ENCODE measurements around the gene VEGFA. TPM values are rescaled to one million over a fixed set of nuclear protein-coding genes. Genes with fewer than 3 reads are reported as not detected.

VEGFA gene
- total RNA-seq, 1 donor from 2014 or later: 137 TPM

DNA sequence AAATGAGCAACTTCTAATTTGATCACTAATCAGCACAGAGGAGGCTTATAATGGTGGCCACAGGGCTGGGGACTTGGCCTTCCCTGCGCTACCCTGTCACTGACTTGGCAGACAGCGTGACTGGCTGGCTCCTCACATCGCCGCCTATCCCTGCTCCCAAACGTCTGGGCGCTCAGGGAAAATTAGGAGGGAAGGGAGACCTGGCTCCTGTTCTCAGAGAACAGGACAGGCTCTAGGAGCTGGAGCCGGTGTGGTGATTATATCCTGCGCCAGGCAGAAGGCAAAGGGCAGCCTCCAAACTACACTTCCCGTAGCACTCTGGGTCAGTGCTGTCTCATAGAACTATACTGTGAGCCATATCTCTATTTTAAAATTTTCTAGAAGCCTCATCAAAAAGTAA lies 53.4 kb downstream of the VEGFA start:
- Mint-ChIP-seq H3K36me3 (ENCODE audit: low read depth) (no peaks in the 10 kb centered on the region), H3K27ac (ENCODE audit: unreplicated experiment) (no peak overlapping the region), H3K4me1 (ENCODE audit: low read depth) (no peaks in the 10 kb centered on the region), H3K9me3 (ENCODE audit: low read depth) (no peaks in the 10 kb centered on the region), H3K4me3 (ENCODE audit: unreplicated experiment) (no peak overlapping the region), H3K27me3 (ENCODE audit: low read depth) (peaks cover 22% of the 10 kb centered on the region)
- DNase-seq (ENCODE audit: low spot score): no peak
- TF ChIP-seq, protein P1, sequence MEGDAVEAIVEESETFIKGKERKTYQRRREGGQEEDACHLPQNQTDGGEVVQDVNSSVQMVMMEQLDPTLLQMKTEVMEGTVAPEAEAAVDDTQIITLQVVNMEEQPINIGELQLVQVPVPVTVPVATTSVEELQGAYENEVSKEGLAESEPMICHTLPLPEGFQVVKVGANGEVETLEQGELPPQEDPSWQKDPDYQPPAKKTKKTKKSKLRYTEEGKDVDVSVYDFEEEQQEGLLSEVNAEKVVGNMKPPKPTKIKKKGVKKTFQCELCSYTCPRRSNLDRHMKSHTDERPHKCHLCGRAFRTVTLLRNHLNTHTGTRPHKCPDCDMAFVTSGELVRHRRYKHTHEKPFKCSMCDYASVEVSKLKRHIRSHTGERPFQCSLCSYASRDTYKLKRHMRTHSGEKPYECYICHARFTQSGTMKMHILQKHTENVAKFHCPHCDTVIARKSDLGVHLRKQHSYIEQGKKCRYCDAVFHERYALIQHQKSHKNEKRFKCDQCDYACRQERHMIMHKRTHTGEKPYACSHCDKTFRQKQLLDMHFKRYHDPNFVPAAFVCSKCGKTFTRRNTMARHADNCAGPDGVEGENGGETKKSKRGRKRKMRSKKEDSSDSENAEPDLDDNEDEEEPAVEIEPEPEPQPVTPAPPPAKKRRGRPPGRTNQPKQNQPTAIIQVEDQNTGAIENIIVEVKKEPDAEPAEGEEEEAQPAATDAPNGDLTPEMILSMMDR (IDR thresholded peaks at IDR 0.05): no peak

- H3K4me3 Mint-ChIP-seq (ENCODE audit: unreplicated experiment): no peak overlapping the region
- no peaks in the 10 kb centered on the region for H3K9me3 Mint-ChIP-seq (ENCODE audit: low read depth)
- no peaks in the 10 kb centered on the region for H3K36me3 Mint-ChIP-seq (ENCODE audit: low read depth)
- no peaks in the 10 kb centered on the region for H3K4me1 Mint-ChIP-seq (ENCODE audit: low read depth)
- no peak overlapping the region for H3K27ac Mint-ChIP-seq (ENCODE audit: unreplicated experiment)
- TF ChIP-seq, protein P1 (IDR thresholded peaks at IDR 0.05): no peak
- peaks cover 22% of the 10 kb centered on the region for H3K27me3 Mint-ChIP-seq (ENCODE audit: low read depth)
- DNase-seq (ENCODE audit: low spot score): no peak
These were observed 54.1 kb downstream of the VEGFA start for GRCh38 chr6:43823879-43824702.

DNA sequence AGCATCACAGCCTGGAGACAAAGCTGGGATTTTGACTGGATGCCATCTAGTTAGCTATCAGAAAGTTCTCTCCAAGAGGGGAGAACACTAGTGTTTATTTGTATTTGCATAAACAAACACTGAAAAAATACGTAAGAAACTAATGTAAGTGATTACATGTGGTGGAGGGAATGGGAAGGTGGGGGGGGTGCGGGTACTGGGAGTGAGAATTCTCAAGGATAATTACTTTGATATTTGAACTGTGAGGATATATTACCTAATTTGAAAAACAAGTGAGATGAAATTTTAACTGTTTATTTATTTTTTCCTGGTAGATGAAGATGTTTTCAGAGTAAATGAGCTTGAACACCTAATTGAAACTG lies 54.7 kb downstream of the VEGFA start:
- TF ChIP-seq, protein P1 (IDR thresholded peaks at IDR 0.05): no peak
- Mint-ChIP-seq H3K4me3 (ENCODE audit: unreplicated experiment) (no peak overlapping the region), H3K27me3 (ENCODE audit: low read depth) (peaks cover 22% of the 10 kb centered on the region), H3K27ac (ENCODE audit: unreplicated experiment) (no peak overlapping the region), H3K36me3 (ENCODE audit: low read depth) (no peaks in the 10 kb centered on the region), H3K9me3 (ENCODE audit: low read depth) (no peaks in the 10 kb centered on the region), H3K4me1 (ENCODE audit: low read depth) (no peaks in the 10 kb centered on the region)
- no peak for DNase-seq (ENCODE audit: low spot score)

GRCh38 chr6:43825187-43826115 lies 55.4 kb downstream of the VEGFA start:
- no peaks in the 10 kb centered on the region for H3K4me1 Mint-ChIP-seq (ENCODE audit: low read depth)
- no peaks in the 10 kb centered on the region for H3K9me3 Mint-ChIP-seq (ENCODE audit: low read depth)
- no peaks in the 10 kb centered on the region for H3K36me3 Mint-ChIP-seq (ENCODE audit: low read depth)
- H3K27me3 Mint-ChIP-seq (ENCODE audit: low read depth): peaks cover 22% of the 10 kb centered on the region
- TF ChIP-seq, protein P1 (IDR thresholded peaks at IDR 0.05): no peak
- H3K27ac Mint-ChIP-seq (ENCODE audit: unreplicated experiment): no peak overlapping the region
- no peak overlapping the region for H3K4me3 Mint-ChIP-seq (ENCODE audit: unreplicated experiment)
- DNase-seq (ENCODE audit: low spot score): no peak

DNA sequence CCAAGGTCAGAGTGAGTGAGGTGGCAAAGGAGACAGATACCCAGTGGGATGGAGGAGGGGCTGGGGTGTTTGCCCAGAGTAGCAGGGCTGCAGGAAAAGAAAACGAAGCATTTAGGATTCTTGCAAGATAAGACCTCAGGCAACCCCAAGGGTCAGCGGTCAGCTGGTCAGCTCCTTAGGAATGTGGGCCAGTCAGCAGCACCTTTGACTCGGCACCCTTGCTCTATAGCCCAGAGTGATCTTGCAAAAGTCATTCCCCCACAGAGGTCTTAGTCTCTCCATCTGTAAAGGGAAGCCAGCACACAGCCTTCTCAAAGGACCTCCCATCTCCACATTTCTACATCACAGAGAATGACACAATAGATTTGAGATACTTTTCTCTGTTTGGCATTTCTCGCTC lies 56.7 kb downstream of the VEGFA start:
- no peak overlapping the region for H3K27ac Mint-ChIP-seq (ENCODE audit: unreplicated experiment)
- no peaks in the 10 kb centered on the region for H3K4me1 Mint-ChIP-seq (ENCODE audit: low read depth)
- no peak for DNase-seq (ENCODE audit: low spot score)
- no peak overlapping the region for H3K4me3 Mint-ChIP-seq (ENCODE audit: unreplicated experiment)
- H3K9me3 Mint-ChIP-seq (ENCODE audit: low read depth): no peaks in the 10 kb centered on the region
- peaks cover 24% of the 10 kb centered on the region for H3K27me3 Mint-ChIP-seq (ENCODE audit: low read depth)
- H3K36me3 Mint-ChIP-seq (ENCODE audit: low read depth): no peaks in the 10 kb centered on the region
- TF ChIP-seq, protein P1 (IDR thresholded peaks at IDR 0.05): no peak

Data from chondrocyte (in vitro differentiated cells).